Neuronal stem cell (in vitro differentiated cells): Measurements from ENCODE around the gene SH3PXD2A.
A peak's percentile ranks its signal among the peaks of the same experiment; 100 is the strongest.

Experiments
- DNase-seq: peaks from one replicate; pipeline ENCODE4 v3.0.0-alpha.2; 2013; ENCODE audit warnings: low spot score
- H2AFZ ChIP-seq: one replicate; pipeline ENCODE4 v1.6.1; 2013; ENCODE audit warnings: mild to moderate bottlenecking, low read length, inconsistent platforms
- H2AK5ac ChIP-seq: 2 replicates; pipeline ENCODE4 v1.6.1; 2013; ENCODE audit warnings: low read depth, mild to moderate bottlenecking, inconsistent platforms, low read length, moderate library complexity, mixed read lengths
- H2BK120ac ChIP-seq: 2 replicates; pipeline ENCODE4 v1.6.1; 2013; ENCODE audit warnings: low read depth, mild to moderate bottlenecking, inconsistent platforms, low read length, moderate library complexity, mixed read lengths
- H2BK12ac ChIP-seq: one replicate; pipeline ENCODE4 v1.6.1; 2013; ENCODE audit warnings: low read length, inconsistent platforms
- H2BK15ac ChIP-seq: 2 replicates; pipeline ENCODE4 v1.6.1; 2013; ENCODE audit warnings: mild to moderate bottlenecking, low read length, inconsistent platforms, mixed read lengths
- H2BK5ac ChIP-seq: one replicate; pipeline ENCODE4 v1.6.1; 2013; ENCODE audit warnings: inconsistent platforms, mild to moderate bottlenecking, low read length, moderate library complexity
- H3K14ac ChIP-seq: one replicate; pipeline ENCODE4 v1.6.1; 2013; ENCODE audit warnings: low read length, inconsistent platforms
- H3K18ac ChIP-seq: 2 replicates; pipeline ENCODE4 v1.6.1; 2013; ENCODE audit warnings: low read length, inconsistent platforms
- H3K23ac ChIP-seq: 2 replicates; pipeline ENCODE4 v1.6.1; 2013; ENCODE audit warnings: low read depth, mild to moderate bottlenecking, mixed read lengths, low read length, inconsistent platforms; ENCODE audit not compliant: poor library complexity
- H3K27ac ChIP-seq: replicated peaks from 3 replicates; pipeline ENCODE4 v1.5.1; 2013; ENCODE audit warnings: low read length, inconsistent platforms
- H3K27me3 ChIP-seq, 3 experiments: 2 replicates each; pipeline ENCODE4 v1.6.1; 2013; ENCODE audit warnings: low read length in 3 of 3, mild to moderate bottlenecking in 2 of 3, inconsistent platforms in 1 of 3, low read depth in 1 of 3, mixed read lengths in 1 of 3, moderate library complexity in 1 of 3; ENCODE audit not compliant: control insufficient read depth in 3 of 3, insufficient read depth in 3 of 3
- H3K36me3 ChIP-seq, 2 donors: replicated peaks in 1 of 2; 2 replicates each; pipeline ENCODE4 v1.6.1; 2013; ENCODE audit warnings: low read length in 2 of 2; ENCODE audit not compliant: control insufficient read depth in 2 of 2, insufficient read depth in 2 of 2
- H3K4ac ChIP-seq: 2 replicates; pipeline ENCODE4 v1.6.1; 2013; ENCODE audit warnings: inconsistent platforms, mild to moderate bottlenecking, low read length, moderate library complexity
- H3K4me1 ChIP-seq, 2 donors: 1 replicate in 1 of 2; 2 replicates in 1 of 2; pipeline ENCODE4 v1.6.1; 2013; ENCODE audit warnings: low read length in 2 of 2, low read depth in 1 of 2; ENCODE audit not compliant: control insufficient read depth in 2 of 2, insufficient read depth in 1 of 2
- H3K4me2 ChIP-seq: one replicate; pipeline ENCODE4 v1.6.1; 2013; ENCODE audit warnings: mild to moderate bottlenecking, low read length, inconsistent platforms; ENCODE audit not compliant: insufficient read depth, poor library complexity, severe bottlenecking
- H3K4me3 ChIP-seq, 2 donors: 2 replicates each; pipeline ENCODE4 v1.5.1; 2013; ENCODE audit warnings: low read length in 2 of 2, mild to moderate bottlenecking in 2 of 2, inconsistent platforms in 1 of 2, moderate library complexity in 1 of 2
- H3K79me1 ChIP-seq: one replicate; pipeline ENCODE4 v1.6.1; 2013; ENCODE audit warnings: low read depth, mild to moderate bottlenecking, inconsistent platforms, low read length, moderate library complexity
- H3K9ac ChIP-seq: one replicate; pipeline ENCODE4 v1.6.1; 2013; ENCODE audit warnings: mild to moderate bottlenecking, low read depth, low read length, inconsistent platforms; ENCODE audit not compliant: poor library complexity
- H3K9me3 ChIP-seq, 2 donors: replicated peaks in 1 of 2; 2 replicates each; pipeline versions ENCODE3 to v1.6.1; 2013; ENCODE audit warnings: low read length in 2 of 2, mild to moderate bottlenecking in 2 of 2, inconsistent platforms in 1 of 2, low read depth in 1 of 2, mixed read lengths in 1 of 2, moderate library complexity in 1 of 2; ENCODE audit not compliant: control insufficient read depth in 2 of 2, insufficient read depth in 1 of 2
- H4K8ac ChIP-seq: one replicate; pipeline ENCODE4 v1.6.1; 2013; ENCODE audit warnings: low read depth, mild to moderate bottlenecking, inconsistent platforms, low read length, moderate library complexity
- H4K91ac ChIP-seq: one replicate; pipeline ENCODE4 v1.6.1; 2013; ENCODE audit warnings: low read length, low read depth, mild to moderate bottlenecking, inconsistent platforms; ENCODE audit not compliant: poor library complexity
- WGBS, 2 donors: extraction: QIAGEN DNeasy Blood & Tissue Kit; methylation state at CpG; one replicate each; pipeline ENCODE4 v1.1.7; 2013; ENCODE audit warnings: missing lambda C conversion rate in 2 of 2, mixed read lengths in 1 of 2; ENCODE audit not compliant: insufficient read length in 2 of 2, insufficient replicate concordance in 1 of 2; ENCODE audit errors: extremely low coverage in 2 of 2; 5-methylcytosine and 5-hydroxymethylcytosine counted together

SH3PXD2A gene

DNA sequence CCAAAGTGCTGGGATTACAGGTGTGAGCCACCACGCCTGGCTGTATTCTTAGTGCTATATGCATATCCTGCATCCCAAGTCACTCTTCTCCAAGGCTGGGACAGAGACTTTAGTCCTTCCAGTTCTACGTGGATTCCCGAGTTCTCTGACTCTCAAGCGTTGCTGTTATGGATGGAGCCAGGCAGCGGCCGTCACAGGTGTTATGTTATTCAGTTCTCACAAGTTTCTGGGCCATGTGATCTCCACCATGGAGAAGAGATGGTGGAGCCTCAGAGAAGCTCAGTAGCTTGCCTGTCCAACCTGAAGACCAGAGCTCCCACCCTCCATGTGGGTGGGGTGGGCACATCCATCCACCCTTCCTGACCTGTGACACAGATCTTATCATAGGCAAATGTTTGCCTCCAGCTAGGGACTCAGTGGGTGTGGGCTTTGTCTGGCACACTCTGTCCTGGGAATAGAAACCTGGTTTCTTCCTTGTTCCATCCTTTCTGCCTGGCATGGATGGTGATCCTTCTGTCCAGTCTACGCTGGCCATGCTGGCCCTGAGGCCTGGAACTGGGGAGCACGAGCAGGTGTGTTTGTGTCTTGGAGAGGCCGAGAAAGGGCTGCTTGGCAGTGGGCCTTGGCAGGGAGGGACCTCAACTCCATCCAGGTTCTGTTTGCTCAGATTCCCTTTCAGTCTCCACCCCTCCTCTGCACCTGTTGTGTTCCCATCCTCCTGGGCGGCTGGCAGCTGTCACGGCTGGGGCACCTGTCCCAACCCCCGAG is 306.6 kb downstream of the SH3PXD2A start:
- H3K4me3 ChIP-seq: no peak overlapping the region
- peak overlapping the region; percentile 19 for H4K8ac ChIP-seq
- no peak overlapping the region for H3K4ac ChIP-seq
- H4K91ac ChIP-seq: no peak overlapping the region
- H3K14ac ChIP-seq: no peak overlapping the region
- no peak overlapping the region for H2AFZ ChIP-seq
- H3K18ac ChIP-seq: no peak overlapping the region
- no peak overlapping the region for H3K9ac ChIP-seq
- H3K4me1 ChIP-seq: no peaks in the 10 kb centered on the region
- peaks cover 0 to 31% (median 0%) of the 10 kb centered on the region in 3 experiments for H3K27me3 ChIP-seq
- no peak overlapping the region for H2BK12ac ChIP-seq
- DNase-seq: no peak
- peak overlapping the region; percentile 73 for H3K23ac ChIP-seq
- H3K79me1 ChIP-seq: no peaks in the 10 kb centered on the region
- no peak overlapping the region for H2BK120ac ChIP-seq
- H3K9me3 ChIP-seq: no peaks in the 10 kb centered on the region
- H2AK5ac ChIP-seq: peak overlapping the region; percentile 32
- H2BK5ac ChIP-seq: no peak overlapping the region
- H3K36me3 ChIP-seq: no peaks in the 10 kb centered on the region
- H2BK15ac ChIP-seq: no peak overlapping the region
- no peak overlapping the region for H3K27ac ChIP-seq
- no peak overlapping the region for H3K4me2 ChIP-seq
- no CpG with 5 or more reads among the region's 12 CpGs for WGBS, 2 donors

DNA sequence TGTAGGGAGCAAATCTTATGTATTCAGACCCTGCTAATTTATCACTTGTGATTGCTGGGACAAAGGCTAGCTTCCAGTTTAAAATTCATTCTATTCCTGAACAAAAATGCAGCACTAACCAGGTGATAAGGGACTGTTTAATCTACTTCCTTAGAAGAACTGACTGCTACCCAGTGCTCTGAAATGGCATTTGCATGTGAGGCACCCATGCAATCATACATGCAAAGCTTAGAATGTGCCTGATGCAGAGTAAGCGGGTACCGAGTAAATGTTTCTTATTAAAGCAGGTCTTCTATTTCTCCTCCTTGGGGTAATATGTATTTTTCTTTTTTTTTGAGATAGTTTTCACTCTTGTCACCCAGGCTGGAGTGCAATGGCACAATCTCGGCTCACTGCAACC is 307.4 kb downstream of the SH3PXD2A start:
- no peak overlapping the region for H3K23ac ChIP-seq
- H2BK5ac ChIP-seq: no peak overlapping the region
- H2AFZ ChIP-seq: peak overlapping the region; percentile 65
- H3K27me3 ChIP-seq: peaks cover 0 to 23% (median 0%) of the 10 kb centered on the region in 3 experiments
- no peak overlapping the region for H3K14ac ChIP-seq
- H3K79me1 ChIP-seq: no peaks in the 10 kb centered on the region
- H3K36me3 ChIP-seq: no peaks in the 10 kb centered on the region
- no peak overlapping the region for H2BK12ac ChIP-seq
- H3K18ac ChIP-seq: no peak overlapping the region
- H4K91ac ChIP-seq: no peak overlapping the region
- peaks cover 2 to 6% of the 10 kb centered on the region in 2 donors for H3K4me1 ChIP-seq
- H3K4ac ChIP-seq: no peak overlapping the region
- no peak overlapping the region for H3K27ac ChIP-seq
- no peak overlapping the region for H3K9ac ChIP-seq
- H3K9me3 ChIP-seq: no peaks in the 10 kb centered on the region
- H3K4me3 ChIP-seq: no peak overlapping the region
- no peak for DNase-seq
- H2AK5ac ChIP-seq: no peak overlapping the region
- H2BK15ac ChIP-seq: no peak overlapping the region
- H3K4me2 ChIP-seq: no peak overlapping the region
- H4K8ac ChIP-seq: no peak overlapping the region
- H2BK120ac ChIP-seq: no peak overlapping the region
- no CpG with 5 or more reads among the region's 3 CpGs for WGBS, 2 donors

DNA sequence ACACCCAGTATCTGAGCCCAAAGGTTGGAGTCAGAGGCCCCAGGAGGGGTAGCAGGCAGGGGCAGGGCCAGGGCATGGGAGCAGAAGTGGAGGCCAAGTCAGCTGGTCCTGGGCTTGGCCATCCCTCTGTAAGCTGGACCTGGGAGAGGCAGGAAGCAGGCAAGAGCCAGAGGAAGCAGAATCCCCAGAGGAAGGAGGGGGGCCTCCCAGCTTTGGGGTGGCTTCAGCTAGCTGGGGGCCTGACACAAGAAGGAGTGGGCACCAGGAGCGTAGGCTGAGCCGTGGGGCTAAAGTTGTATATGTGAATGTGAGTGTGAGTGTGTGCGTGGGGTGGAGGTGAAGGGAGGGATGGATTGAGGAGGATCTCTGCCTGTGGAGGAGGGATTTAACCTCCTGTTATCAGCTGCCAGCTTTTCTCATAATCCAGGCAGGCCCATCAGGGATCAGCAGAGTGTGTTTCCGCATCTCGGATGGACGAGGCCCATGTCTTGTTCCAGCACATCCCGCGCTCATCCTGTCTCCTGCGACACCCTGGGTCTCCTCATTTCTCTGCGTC is 307.9 kb downstream of the SH3PXD2A start:
- Histone ChIP-seq H3K79me1 (no peaks in the 10 kb centered on the region), H2AFZ (peak overlapping the region; percentile 65), H3K4ac (no peak overlapping the region), H2AK5ac (peak overlapping the region; percentile 78), H2BK5ac (no peak overlapping the region), H2BK120ac (no peak overlapping the region), H3K4me3 (no peak overlapping the region), H2BK15ac (no peak overlapping the region), H3K23ac (peak overlapping the region; percentile 38), H2BK12ac (peak overlapping the region; percentile 41), H3K27ac (no peak overlapping the region), H4K8ac (no peak overlapping the region), H3K36me3 (no peaks in the 10 kb centered on the region), H4K91ac (no peak overlapping the region), H3K4me2 (no peak overlapping the region), H3K18ac (peak overlapping the region; percentile 16), H3K9me3 (no peaks in the 10 kb centered on the region), H3K14ac (no peak overlapping the region), H3K27me3 (peaks cover 0 to 22% (median 0%) of the 10 kb centered on the region in 3 experiments), H3K9ac (no peak overlapping the region), H3K4me1 (peaks cover 4 to 11% of the 10 kb centered on the region in 2 donors)
- DNase-seq: no peak
- WGBS, 2 donors: 100% methylated on average over 1 of the region's 10 CpGs

DNA sequence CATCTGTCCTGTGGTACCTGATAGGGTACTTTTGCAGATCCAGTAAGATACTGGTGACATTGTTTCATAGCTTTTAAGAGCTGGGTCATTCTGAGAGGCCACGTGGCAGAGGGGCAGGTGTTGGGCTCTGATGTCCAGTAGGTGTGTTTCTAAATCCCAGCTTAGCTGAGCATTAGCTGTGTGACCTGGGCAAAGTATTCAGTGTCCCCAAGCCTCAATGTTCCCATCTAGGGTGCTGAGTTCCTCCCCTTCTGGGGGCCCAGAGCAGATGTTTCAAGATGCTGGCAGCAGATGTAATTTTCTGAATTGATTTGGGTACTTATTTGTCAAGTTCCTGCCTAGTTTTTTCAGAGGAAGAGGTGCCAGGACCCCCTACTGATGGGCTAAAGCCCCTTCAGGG is 309.0 kb downstream of the SH3PXD2A start:
- Histone ChIP-seq H3K18ac (no peak overlapping the region), H2BK12ac (no peak overlapping the region), H3K14ac (no peak overlapping the region), H3K79me1 (no peaks in the 10 kb centered on the region), H3K4ac (no peak overlapping the region), H2BK5ac (no peak overlapping the region), H3K27ac (no peak overlapping the region), H2AFZ (no peak overlapping the region), H3K4me1 (peaks cover 4 to 12% of the 10 kb centered on the region in 2 donors), H3K36me3 (no peaks in the 10 kb centered on the region), H3K9me3 (no peaks in the 10 kb centered on the region), H3K9ac (no peak overlapping the region), H4K91ac (no peak overlapping the region), H2BK15ac (no peak overlapping the region), H2AK5ac (no peak overlapping the region), H3K4me3 (no peak overlapping the region), H4K8ac (no peak overlapping the region), H3K27me3 (peaks cover 0 to 22% (median 0%) of the 10 kb centered on the region in 3 experiments), H3K4me2 (no peak overlapping the region), H3K23ac (no peak overlapping the region), H2BK120ac (no peak overlapping the region)
- no peak for DNase-seq
- no CpG with 5 or more reads among the region's 1 CpG for WGBS, 2 donors
